ENCODE results near the gene ZFP3.
"Not testable (repeated sequence)": the region's sequence is repeated elsewhere in the genome, so short reads cannot be mapped to it uniquely, and the experiment has no call there.

The ZFP3 gene

GRCh38 chr17:5121186-5121841 lies 43.0 kb downstream of the ZFP3 start:
- FAIRE-seq (no peak), DNase-seq (ENCODE audit: insufficient read length) (no peak)
- TF ChIP-seq POLR2A (IDR thresholded peaks at IDR 0.05; ENCODE audit: low read depth, low read length) (no peak), TAF1 (IDR thresholded peaks at IDR 0.05; ENCODE audit: borderline replicate concordance, low read depth, low read length) (no peak), POLR2AphosphoS5 (IDR thresholded peaks at IDR 0.05; ENCODE audit: low read depth, low read length) (no peak)

- not testable (repeated sequence) for DNase-seq (ENCODE audit: insufficient read length); FAIRE-seq
These were observed 43.8 kb downstream of the ZFP3 start for GRCh38 chr17:5122056-5122455.

GRCh38 chr17:5122586-5123342 lies 44.5 kb downstream of the ZFP3 start:
- DNase-seq (ENCODE audit: insufficient read length) (no peak), FAIRE-seq (no peak)
- TF ChIP-seq POLR2AphosphoS5 (IDR thresholded peaks at IDR 0.05; ENCODE audit: low read depth, low read length) (no peak), POLR2A (IDR thresholded peaks at IDR 0.05; ENCODE audit: low read depth, low read length) (no peak), TAF1 (IDR thresholded peaks at IDR 0.05; ENCODE audit: borderline replicate concordance, low read depth, low read length) (no peak)

- TF ChIP-seq POLR2AphosphoS5 (IDR thresholded peaks at IDR 0.05; ENCODE audit: low read depth, low read length): no peak
- TF ChIP-seq POLR2A (IDR thresholded peaks at IDR 0.05; ENCODE audit: low read depth, low read length): no peak
- no peak for TF ChIP-seq TAF1 (IDR thresholded peaks at IDR 0.05; ENCODE audit: borderline replicate concordance, low read depth, low read length)
- FAIRE-seq (no peak), DNase-seq (ENCODE audit: insufficient read length) (no peak)
These were observed 45.3 kb downstream of the ZFP3 start for GRCh38 chr17:5123343-5124124.

GRCh38 chr17:5124125-5124760 lies 46.0 kb downstream of the ZFP3 start:
- not testable (repeated sequence) for DNase-seq (ENCODE audit: insufficient read length); FAIRE-seq

GRCh38 chr17:5124896-5125295 lies 46.6 kb downstream of the ZFP3 start:
- DNase-seq (ENCODE audit: insufficient read length); FAIRE-seq: not testable (repeated sequence)

GRCh38 chr17:5126719-5127488 lies 48.6 kb downstream of the ZFP3 start:
- TF ChIP-seq POLR2A (IDR thresholded peaks at IDR 0.05; ENCODE audit: low read depth, low read length): no peak
- no peak for TF ChIP-seq POLR2AphosphoS5 (IDR thresholded peaks at IDR 0.05; ENCODE audit: low read depth, low read length)
- TF ChIP-seq TAF1 (IDR thresholded peaks at IDR 0.05; ENCODE audit: borderline replicate concordance, low read depth, low read length): no peak
- DNase-seq (ENCODE audit: insufficient read length) (no peak), FAIRE-seq (no peak)

- FAIRE-seq (no peak), DNase-seq (ENCODE audit: insufficient read length) (no peak)
- TF ChIP-seq TAF1 (IDR thresholded peaks at IDR 0.05; ENCODE audit: borderline replicate concordance, low read depth, low read length): no peak
- no peak for TF ChIP-seq POLR2A (IDR thresholded peaks at IDR 0.05; ENCODE audit: low read depth, low read length)
- TF ChIP-seq POLR2AphosphoS5 (IDR thresholded peaks at IDR 0.05; ENCODE audit: low read depth, low read length): no peak
These were observed 49.6 kb downstream of the ZFP3 start for GRCh38 chr17:5127910-5128309.

- not testable (repeated sequence) for FAIRE-seq; DNase-seq (ENCODE audit: insufficient read length)
These were observed 50.1 kb downstream of the ZFP3 start for GRCh38 chr17:5128387-5128786.

- no peak for TF ChIP-seq POLR2AphosphoS5 (IDR thresholded peaks at IDR 0.05; ENCODE audit: low read depth, low read length)
- no peak for TF ChIP-seq POLR2A (IDR thresholded peaks at IDR 0.05; ENCODE audit: low read depth, low read length)
- TF ChIP-seq TAF1 (IDR thresholded peaks at IDR 0.05; ENCODE audit: borderline replicate concordance, low read depth, low read length): no peak
- FAIRE-seq (no peak), DNase-seq (ENCODE audit: insufficient read length) (no peak)
These were observed 50.8 kb downstream of the ZFP3 start for GRCh38 chr17:5128905-5129535.

- DNase-seq (ENCODE audit: insufficient read length); FAIRE-seq: not testable (repeated sequence)
These were observed 51.5 kb downstream of the ZFP3 start for GRCh38 chr17:5129770-5130169.

GRCh38 chr17:5130261-5130660 lies 52.0 kb downstream of the ZFP3 start:
- not testable (repeated sequence) for FAIRE-seq; DNase-seq (ENCODE audit: insufficient read length)

GRCh38 chr17:5130687-5131086 lies 52.4 kb downstream of the ZFP3 start:
- FAIRE-seq; DNase-seq (ENCODE audit: insufficient read length): not testable (repeated sequence)
